Measurements from ENCODE around the gene CD3E.

CD3E gene

DNA sequence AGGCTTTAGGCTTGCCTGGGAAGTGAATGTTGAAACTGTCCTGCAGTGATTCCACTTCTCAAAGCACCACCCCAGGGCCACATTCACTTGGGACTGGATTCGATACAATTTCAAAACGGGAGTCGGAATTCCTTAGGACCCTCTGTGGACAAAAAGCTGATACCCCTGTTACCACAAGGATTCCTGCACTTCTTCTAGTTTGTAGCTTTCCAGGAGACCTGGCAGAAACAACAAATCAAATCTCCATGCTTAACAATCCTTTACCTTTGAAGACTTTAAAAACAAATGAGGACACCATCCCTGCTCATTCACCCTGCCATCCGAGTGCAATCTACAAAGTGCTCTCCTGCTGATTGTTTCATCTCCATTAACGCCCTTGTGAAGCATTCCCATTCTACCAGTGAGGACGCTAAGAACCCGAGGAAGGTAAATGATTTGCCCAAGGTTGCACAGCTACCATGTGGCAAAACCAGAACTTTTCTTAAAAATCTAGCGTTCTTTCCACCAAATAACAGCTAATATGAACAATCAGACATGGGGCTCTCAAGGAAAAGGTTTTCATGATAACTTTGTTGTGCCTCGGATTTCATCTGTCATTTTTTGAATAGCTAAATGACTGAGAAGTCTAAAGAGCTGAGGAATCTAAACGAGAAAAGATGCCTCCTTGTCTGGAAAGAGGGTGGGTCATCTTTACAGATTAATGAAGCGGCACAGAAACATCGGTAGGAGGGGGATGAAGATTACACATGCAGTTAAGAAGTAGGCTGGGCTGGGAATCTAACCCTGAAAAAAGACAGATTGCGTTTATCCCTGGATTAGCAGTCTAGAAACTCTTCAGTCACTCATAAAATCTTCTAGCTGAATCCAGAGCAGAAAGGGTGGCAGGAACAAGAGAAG is 39.7 kb upstream of the CD3E start:
- no peak for DNase-seq (ENCODE audit: extremely low read depth, low read depth)
- no peak for TF ChIP-seq CTCF (IDR thresholded peaks at IDR 0.05; ENCODE audit: low read depth, low read length, missing control alignments)
- H3K4me3 ChIP-seq (replicated peaks; ENCODE audit: low read depth, low read length): no peak overlapping the region

- no peak for DNase-seq (ENCODE audit: extremely low read depth, low read depth)
- TF ChIP-seq CTCF (IDR thresholded peaks at IDR 0.05; ENCODE audit: low read depth, low read length, missing control alignments): no peak
Observed at GRCh38 chr11:118265954-118266353, 38.6 kb upstream of the CD3E start.

DNA sequence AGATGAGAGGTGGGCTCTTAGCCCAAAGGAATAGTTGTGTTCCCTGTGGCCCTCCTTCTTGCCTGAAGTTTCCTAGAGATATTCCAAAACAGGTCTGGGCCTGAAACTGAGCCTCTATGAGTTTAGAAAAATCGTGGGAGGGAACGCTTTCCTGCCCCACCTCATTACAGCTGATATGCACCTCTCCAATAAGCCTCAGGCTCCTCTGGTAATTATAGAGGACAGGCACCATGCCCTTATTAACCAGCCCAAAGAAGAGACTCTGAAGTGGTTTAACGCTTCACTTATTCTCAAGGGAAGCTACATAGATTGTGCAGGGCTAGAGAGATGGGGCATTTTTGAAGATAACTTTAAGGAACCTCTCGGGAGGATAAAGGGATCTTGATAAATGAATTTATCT is 37.0 kb upstream of the CD3E start:
- H3K4me3 ChIP-seq (replicated peaks; ENCODE audit: low read depth, low read length): no peak overlapping the region
- DNase-seq (ENCODE audit: extremely low read depth, low read depth): no peak
- no peak for TF ChIP-seq CTCF (IDR thresholded peaks at IDR 0.05; ENCODE audit: low read depth, low read length, missing control alignments)

More at GRCh38 chr11:118265954-118266353, 38.6 kb upstream of the CD3E start:
- no peak overlapping the region for H3K4me3 ChIP-seq (replicated peaks; ENCODE audit: low read depth, low read length)

DNA sequence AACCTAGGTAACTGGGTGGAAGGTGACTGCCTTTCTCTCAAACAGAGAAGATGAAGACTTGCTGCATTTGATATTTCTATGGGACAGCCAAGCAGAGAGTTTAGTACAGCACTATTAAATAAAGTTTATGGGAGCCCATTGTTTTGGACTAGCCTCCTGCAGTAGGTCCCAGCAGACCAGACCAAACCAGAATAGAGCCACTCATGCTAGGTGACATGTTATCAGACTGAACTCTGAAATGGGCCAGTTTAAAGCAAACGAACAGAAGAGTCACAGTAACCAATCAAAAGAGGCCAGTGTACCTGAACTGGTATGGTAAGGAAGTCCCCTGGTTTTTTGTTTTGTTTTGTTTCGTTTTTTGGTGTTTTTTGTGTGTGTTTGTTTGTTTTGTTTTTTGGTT is 32.5 kb upstream of the CD3E start:
- no peak for TF ChIP-seq CTCF (IDR thresholded peaks at IDR 0.05; ENCODE audit: low read depth, low read length, missing control alignments)
- no peak overlapping the region for H3K4me3 ChIP-seq (replicated peaks; ENCODE audit: low read depth, low read length)
- DNase-seq (ENCODE audit: extremely low read depth, low read depth): no peak

DNA sequence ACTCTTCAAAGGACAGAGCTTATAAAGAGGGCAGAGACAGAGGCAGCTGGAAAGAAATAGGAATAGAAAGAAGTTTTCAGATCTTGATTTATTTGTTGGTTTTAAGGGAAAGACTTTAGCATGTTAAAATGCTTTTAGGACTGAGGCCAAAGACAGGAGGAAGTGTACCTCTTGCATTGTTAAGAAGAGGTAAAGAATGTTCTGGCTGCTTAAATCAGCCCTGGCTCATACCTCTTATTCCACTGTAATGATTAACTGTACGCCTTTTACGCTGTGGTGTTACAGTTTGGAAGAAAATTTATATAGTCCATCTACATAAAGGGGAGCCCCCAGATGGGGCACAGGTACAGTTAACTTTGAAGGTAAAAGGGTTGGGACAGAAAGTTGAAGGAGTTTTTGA is 30.3 kb upstream of the CD3E start:
- no peak for TF ChIP-seq CTCF (IDR thresholded peaks at IDR 0.05; ENCODE audit: low read depth, low read length, missing control alignments)
- DNase-seq (ENCODE audit: extremely low read depth, low read depth): no peak
- H3K4me3 ChIP-seq (replicated peaks; ENCODE audit: low read depth, low read length): no peak overlapping the region

DNA sequence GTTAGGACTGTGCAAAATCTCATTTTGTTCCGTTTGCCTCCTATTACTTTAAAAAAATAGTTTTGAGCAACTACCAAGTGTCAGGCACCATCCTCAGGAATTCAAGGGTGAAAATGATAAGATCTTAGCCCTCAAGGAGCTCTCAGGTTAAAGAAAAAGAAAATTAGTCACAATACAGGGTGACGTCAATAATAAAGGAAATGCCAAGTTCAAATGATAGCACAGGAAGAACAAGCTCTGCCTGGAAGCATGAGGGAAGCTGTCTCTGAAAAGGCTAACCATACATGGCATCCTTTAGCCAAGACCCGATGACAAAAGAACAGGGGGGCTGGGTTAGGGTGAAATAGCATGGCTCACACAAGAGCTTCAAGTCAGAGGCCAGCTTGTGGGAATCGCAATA is 29.4 kb upstream of the CD3E start:
- H3K4me3 ChIP-seq (replicated peaks; ENCODE audit: low read depth, low read length): no peak overlapping the region
- DNase-seq (ENCODE audit: extremely low read depth, low read depth): no peak
- no peak for TF ChIP-seq CTCF (IDR thresholded peaks at IDR 0.05; ENCODE audit: low read depth, low read length, missing control alignments)
